GM12801 (cell line): ENCODE results near the gene PRSS22.

Experiments
- CTCF ChIP-seq: IDR thresholded peaks from one replicate; pipeline ENCODE4 v1.5.1; 2011; ENCODE audit warnings: control low read depth; ENCODE audit not compliant: insufficient read length; ENCODE audit errors: extremely low read depth

The PRSS22 gene, protein sequence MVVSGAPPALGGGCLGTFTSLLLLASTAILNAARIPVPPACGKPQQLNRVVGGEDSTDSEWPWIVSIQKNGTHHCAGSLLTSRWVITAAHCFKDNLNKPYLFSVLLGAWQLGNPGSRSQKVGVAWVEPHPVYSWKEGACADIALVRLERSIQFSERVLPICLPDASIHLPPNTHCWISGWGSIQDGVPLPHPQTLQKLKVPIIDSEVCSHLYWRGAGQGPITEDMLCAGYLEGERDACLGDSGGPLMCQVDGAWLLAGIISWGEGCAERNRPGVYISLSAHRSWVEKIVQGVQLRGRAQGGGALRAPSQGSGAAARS

DNA sequence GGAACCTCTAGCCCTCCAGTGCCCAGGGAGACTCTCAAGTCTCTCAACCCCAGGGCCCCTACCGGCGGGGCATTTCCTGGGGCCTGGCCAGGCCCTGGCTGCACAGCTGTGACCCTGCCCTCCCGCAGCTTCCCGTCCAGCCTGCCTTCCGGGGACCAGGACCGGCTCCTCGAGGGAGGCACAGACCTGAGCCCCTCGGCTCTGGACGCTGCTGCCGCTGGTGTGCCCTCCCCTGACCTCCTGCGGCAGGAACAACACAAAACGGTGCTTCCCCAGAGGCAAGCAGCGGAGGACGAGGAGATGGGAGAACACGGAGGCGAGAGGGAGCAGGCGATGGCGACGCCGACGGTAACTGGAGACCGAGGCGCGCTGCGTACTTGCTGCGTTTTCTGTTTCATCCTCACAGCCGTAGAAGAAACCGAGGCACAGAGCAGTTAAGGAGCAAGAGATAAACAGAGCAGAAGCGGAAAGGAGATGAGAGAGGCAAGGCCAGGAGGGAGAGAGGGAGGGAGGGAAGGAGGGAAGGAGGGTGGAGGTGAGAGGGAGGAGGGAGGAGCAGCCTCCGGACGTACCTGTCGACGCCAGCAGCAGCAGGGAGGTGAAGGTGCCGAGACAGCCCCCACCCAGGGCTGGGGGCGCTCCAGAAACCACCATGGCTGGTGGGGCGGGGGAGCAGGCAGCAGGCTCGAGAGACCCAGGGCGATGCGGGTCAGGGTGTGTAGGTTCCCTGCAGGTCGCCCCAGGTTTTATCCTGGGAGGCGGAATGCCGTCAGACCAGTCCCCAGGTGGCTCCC lies at the start of gene PRSS22:
Gene PRSS22 (minus strand): TSS at position 720 of the 794 bp plus-strand sequence. CDS start 66 bp downstream, at position 654.
- TF ChIP-seq CTCF, result no peak

- no peak for TF ChIP-seq CTCF
Measured at GRCh38 chr16:2905988-2906387, 48.0 kb upstream of the PRSS22 start.

- no peak for TF ChIP-seq CTCF
Measured at GRCh38 chr16:2905241-2905987, 47.4 kb upstream of the PRSS22 start.

DNA sequence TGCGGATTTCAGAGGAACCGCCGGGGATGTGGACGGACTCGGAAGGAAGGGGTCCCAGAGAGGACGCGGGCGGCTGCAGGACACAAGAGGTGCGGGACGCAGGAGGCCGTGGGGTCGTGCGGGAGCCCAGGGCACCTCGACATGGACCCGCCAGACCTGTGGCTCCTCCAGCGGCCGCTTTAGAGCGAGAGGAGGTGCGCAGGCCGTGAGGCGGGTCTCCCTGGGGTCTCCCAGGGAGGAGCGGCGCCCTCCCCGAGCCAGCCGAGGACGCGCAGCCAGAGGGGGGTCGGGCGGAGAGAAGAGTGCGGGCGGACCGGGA lies 46.9 kb upstream of the PRSS22 start:
- no peak for TF ChIP-seq CTCF

- no peak for TF ChIP-seq CTCF
Measured at GRCh38 chr16:2904100-2904921, 46.3 kb upstream of the PRSS22 start.

GRCh38 chr16:2902337-2903130 lies 44.6 kb upstream of the PRSS22 start:
- no peak for TF ChIP-seq CTCF
